Measurements from ENCODE around the gene CC2D2A. TPM values are rescaled to one million over a fixed set of nuclear protein-coding genes. Genes with fewer than 3 reads are reported as not detected.

CC2D2A gene
- total and polyA plus RNA-seq, 2 experiments from 2014 or later: 13.9 to 15.8 TPM

DNA sequence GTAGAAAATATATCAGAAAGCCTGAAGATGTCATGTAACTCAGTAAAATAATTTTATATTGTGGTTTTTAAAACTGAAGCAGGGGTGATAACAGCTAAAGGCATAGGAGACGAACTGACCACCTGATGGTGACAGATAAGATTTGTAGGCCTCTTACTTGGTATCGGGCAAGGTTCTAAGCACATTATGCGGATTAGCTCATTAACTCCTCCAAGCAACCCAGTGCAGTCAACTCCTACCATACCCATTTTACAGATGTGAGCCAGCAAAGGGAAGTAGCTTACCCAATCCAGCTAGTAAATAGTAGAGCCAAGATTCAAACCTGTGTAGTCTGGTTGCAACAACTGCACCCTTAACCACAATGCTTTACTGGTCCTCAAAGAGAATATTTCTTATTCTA lies 62.1 kb downstream of the CC2D2A start:
- Mint-ChIP-seq H3K4me1 (peaks cover 2% of the 10 kb centered on the region; the same call in 1 of the 3 replicates), H3K36me3 (ENCODE audit: low read depth) (no peaks in the 10 kb centered on the region; the same call in 2 of the 3 replicates), H3K27me3 (ENCODE audit: insufficient read depth, low read depth, poor library complexity) (peaks cover 2% of the 10 kb centered on the region), H3K27ac (no peak overlapping the region), H3K4me3 (no peak overlapping the region), H3K9me3 (no peaks in the 10 kb centered on the region)
- no peak overlapping the region for H3K4me3 ChIP-seq
- no peaks in the 10 kb centered on the region for H3F3A ChIP-seq (replicated peaks; ENCODE audit: low read depth)
- TF ChIP-seq STAT1 (IDR thresholded peaks at IDR 0.05; ENCODE audit: unreplicated experiment) (no peak), EZH2phosphoT487 (IDR thresholded peaks at IDR 0.05; ENCODE audit: unreplicated experiment) (no peak), ZNF114 (CRISPR knock-in tag; IDR thresholded peaks at IDR 0.05) (no peak), NANOG (IDR thresholded peaks at IDR 0.05; ENCODE audit: borderline replicate concordance) (no peak), CREB1 (CRISPR knock-in tag; IDR thresholded peaks at IDR 0.05; ENCODE audit: low read depth) (no peak)
- TF ChIP-seq, protein P1, sequence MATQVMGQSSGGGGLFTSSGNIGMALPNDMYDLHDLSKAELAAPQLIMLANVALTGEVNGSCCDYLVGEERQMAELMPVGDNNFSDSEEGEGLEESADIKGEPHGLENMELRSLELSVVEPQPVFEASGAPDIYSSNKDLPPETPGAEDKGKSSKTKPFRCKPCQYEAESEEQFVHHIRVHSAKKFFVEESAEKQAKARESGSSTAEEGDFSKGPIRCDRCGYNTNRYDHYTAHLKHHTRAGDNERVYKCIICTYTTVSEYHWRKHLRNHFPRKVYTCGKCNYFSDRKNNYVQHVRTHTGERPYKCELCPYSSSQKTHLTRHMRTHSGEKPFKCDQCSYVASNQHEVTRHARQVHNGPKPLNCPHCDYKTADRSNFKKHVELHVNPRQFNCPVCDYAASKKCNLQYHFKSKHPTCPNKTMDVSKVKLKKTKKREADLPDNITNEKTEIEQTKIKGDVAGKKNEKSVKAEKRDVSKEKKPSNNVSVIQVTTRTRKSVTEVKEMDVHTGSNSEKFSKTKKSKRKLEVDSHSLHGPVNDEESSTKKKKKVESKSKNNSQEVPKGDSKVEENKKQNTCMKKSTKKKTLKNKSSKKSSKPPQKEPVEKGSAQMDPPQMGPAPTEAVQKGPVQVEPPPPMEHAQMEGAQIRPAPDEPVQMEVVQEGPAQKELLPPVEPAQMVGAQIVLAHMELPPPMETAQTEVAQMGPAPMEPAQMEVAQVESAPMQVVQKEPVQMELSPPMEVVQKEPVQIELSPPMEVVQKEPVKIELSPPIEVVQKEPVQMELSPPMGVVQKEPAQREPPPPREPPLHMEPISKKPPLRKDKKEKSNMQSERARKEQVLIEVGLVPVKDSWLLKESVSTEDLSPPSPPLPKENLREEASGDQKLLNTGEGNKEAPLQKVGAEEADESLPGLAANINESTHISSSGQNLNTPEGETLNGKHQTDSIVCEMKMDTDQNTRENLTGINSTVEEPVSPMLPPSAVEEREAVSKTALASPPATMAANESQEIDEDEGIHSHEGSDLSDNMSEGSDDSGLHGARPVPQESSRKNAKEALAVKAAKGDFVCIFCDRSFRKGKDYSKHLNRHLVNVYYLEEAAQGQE (IDR thresholded peaks at IDR 0.05; ENCODE audit: unreplicated experiment): no peak
- TF ChIP-seq, protein P2, sequence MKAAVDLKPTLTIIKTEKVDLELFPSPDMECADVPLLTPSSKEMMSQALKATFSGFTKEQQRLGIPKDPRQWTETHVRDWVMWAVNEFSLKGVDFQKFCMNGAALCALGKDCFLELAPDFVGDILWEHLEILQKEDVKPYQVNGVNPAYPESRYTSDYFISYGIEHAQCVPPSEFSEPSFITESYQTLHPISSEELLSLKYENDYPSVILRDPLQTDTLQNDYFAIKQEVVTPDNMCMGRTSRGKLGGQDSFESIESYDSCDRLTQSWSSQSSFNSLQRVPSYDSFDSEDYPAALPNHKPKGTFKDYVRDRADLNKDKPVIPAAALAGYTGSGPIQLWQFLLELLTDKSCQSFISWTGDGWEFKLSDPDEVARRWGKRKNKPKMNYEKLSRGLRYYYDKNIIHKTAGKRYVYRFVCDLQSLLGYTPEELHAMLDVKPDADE (IDR thresholded peaks at IDR 0.05): no peak
- H3K4me1 ChIP-seq (ENCODE audit: insufficient read depth): no peaks in the 10 kb centered on the region
- H3K27me3 ChIP-seq (ENCODE audit: insufficient read depth): no peaks in the 10 kb centered on the region
- H2AFZ ChIP-seq: no peak overlapping the region
- H3K4me2 ChIP-seq: no peak overlapping the region
- no peaks in the 10 kb centered on the region for H3K9me2 ChIP-seq (ENCODE audit: insufficient read depth)
- DNase-seq (ENCODE audit: low spot score): no peak
- no peak for ATAC-seq
- H3K27ac ChIP-seq (ENCODE audit: low read depth): no peak overlapping the region
- H3K36me3 ChIP-seq (ENCODE audit: insufficient read depth): no peaks in the 10 kb centered on the region
- no peaks in the 10 kb centered on the region for H4K20me1 ChIP-seq (replicated peaks; ENCODE audit: insufficient read depth)
- H3K79me2 ChIP-seq (replicated peaks; ENCODE audit: insufficient read depth): no peaks in the 10 kb centered on the region

DNA sequence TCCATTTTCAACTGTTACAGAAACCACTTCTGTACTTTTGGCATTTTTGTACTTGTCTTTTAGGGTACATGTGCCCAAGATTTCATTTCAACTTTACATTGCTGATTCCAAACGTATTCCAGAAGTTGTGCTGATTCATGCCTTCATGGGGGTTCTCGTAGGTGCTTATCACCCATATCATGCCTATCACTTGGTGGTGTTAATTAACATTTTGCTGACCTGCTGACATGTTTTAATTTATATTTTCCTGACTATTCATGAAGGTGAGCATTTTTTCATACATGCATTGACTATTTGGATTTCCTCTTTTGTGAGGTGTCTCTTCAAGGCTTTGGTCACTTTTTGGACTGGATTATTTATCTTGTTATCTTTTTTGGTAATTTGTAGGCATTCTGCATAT lies 64.1 kb downstream of the CC2D2A start:
- no peak overlapping the region for H3K4me2 ChIP-seq
- Mint-ChIP-seq H3K9me3 (no peaks in the 10 kb centered on the region), H3K27ac (no peak overlapping the region), H3K27me3 (ENCODE audit: insufficient read depth, low read depth, poor library complexity) (peaks cover 2% of the 10 kb centered on the region), H3K4me3 (no peak overlapping the region), H3K36me3 (ENCODE audit: low read depth) (peaks cover 4% of the 10 kb centered on the region; the same call in 2 of the 3 replicates), H3K4me1 (no peaks in the 10 kb centered on the region)
- no peaks in the 10 kb centered on the region for H3K9me2 ChIP-seq (ENCODE audit: insufficient read depth)
- H3K27me3 ChIP-seq (ENCODE audit: insufficient read depth): no peaks in the 10 kb centered on the region
- H3K79me2 ChIP-seq (replicated peaks; ENCODE audit: insufficient read depth): no peaks in the 10 kb centered on the region
- no peaks in the 10 kb centered on the region for H3F3A ChIP-seq (replicated peaks; ENCODE audit: low read depth)
- H2AFZ ChIP-seq: no peak overlapping the region
- H3K27ac ChIP-seq (ENCODE audit: low read depth): no peak overlapping the region
- H4K20me1 ChIP-seq (replicated peaks; ENCODE audit: insufficient read depth): no peaks in the 10 kb centered on the region
- no peak for DNase-seq (ENCODE audit: low spot score)
- H3K4me3 ChIP-seq: no peak overlapping the region
- no peaks in the 10 kb centered on the region for H3K36me3 ChIP-seq (ENCODE audit: insufficient read depth)
- H3K4me1 ChIP-seq (ENCODE audit: insufficient read depth): no peaks in the 10 kb centered on the region
- ATAC-seq: no peak
- TF ChIP-seq NANOG (IDR thresholded peaks at IDR 0.05; ENCODE audit: borderline replicate concordance): no peak
- TF ChIP-seq POLR2AphosphoS5 (IDR thresholded peaks at IDR 0.05; ENCODE audit: low read depth): no peak
- TF ChIP-seq CREB1 (CRISPR knock-in tag; IDR thresholded peaks at IDR 0.05; ENCODE audit: low read depth): no peak
- TF ChIP-seq, protein P3, sequence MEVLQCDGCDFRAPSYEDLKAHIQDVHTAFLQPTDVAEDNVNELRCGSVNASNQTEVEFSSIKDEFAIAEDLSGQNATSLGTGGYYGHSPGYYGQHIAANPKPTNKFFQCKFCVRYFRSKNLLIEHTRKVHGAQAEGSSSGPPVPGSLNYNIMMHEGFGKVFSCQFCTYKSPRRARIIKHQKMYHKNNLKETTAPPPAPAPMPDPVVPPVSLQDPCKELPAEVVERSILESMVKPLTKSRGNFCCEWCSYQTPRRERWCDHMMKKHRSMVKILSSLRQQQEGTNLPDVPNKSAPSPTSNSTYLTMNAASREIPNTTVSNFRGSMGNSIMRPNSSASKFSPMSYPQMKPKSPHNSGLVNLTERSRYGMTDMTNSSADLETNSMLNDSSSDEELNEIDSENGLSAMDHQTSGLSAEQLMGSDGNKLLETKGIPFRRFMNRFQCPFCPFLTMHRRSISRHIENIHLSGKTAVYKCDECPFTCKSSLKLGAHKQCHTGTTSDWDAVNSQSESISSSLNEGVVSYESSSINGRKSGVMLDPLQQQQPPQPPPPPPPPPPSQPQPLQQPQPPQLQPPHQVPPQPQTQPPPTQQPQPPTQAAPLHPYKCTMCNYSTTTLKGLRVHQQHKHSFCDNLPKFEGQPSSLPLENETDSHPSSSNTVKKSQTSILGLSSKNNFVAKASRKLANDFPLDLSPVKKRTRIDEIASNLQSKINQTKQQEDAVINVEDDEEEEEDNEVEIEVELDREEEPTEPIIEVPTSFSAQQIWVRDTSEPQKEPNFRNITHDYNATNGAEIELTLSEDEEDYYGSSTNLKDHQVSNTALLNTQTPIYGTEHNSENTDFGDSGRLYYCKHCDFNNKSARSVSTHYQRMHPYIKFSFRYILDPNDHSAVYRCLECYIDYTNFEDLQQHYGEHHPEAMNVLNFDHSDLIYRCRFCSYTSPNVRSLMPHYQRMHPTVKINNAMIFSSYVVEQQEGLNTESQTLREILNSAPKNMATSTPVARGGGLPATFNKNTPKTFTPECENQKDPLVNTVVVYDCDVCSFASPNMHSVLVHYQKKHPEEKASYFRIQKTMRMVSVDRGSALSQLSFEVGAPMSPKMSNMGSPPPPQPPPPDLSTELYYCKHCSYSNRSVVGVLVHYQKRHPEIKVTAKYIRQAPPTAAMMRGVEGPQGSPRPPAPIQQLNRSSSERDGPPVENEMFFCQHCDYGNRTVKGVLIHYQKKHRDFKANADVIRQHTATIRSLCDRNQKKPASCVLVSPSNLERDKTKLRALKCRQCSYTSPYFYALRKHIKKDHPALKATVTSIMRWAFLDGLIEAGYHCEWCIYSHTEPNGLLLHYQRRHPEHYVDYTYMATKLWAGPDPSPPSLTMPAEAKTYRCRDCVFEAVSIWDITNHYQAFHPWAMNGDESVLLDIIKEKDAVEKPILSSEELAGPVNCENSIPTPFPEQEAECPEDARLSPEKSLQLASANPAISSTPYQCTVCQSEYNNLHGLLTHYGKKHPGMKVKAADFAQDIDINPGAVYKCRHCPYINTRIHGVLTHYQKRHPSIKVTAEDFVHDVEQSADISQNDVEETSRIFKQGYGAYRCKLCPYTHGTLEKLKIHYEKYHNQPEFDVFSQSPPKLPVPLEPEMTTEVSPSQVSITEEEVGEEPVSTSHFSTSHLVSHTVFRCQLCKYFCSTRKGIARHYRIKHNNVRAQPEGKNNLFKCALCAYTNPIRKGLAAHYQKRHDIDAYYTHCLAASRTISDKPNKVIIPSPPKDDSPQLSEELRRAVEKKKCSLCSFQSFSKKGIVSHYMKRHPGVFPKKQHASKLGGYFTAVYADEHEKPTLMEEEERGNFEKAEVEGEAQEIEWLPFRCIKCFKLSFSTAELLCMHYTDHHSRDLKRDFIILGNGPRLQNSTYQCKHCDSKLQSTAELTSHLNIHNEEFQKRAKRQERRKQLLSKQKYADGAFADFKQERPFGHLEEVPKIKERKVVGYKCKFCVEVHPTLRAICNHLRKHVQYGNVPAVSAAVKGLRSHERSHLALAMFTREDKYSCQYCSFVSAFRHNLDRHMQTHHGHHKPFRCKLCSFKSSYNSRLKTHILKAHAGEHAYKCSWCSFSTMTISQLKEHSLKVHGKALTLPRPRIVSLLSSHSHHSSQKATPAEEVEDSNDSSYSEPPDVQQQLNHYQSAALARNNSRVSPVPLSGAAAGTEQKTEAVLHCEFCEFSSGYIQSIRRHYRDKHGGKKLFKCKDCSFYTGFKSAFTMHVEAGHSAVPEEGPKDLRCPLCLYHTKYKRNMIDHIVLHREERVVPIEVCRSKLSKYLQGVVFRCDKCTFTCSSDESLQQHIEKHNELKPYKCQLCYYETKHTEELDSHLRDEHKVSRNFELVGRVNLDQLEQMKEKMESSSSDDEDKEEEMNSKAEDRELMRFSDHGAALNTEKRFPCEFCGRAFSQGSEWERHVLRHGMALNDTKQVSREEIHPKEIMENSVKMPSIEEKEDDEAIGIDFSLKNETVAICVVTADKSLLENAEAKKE (CRISPR knock-in tag; IDR thresholded peaks at IDR 0.05): no peak
- TF ChIP-seq EZH2 (IDR thresholded peaks at IDR 0.05; ENCODE audit: low read depth, unreplicated experiment): no peak
- no peak for TF ChIP-seq STAT1 (IDR thresholded peaks at IDR 0.05; ENCODE audit: unreplicated experiment)
- TF ChIP-seq, protein P2 (IDR thresholded peaks at IDR 0.05): no peak
